SHP77 treated with DMSO at 0.1 percent for 48 hours (cell line): ENCODE results near the gene RNF111.
"Not testable (repeated sequence)": the region's sequence is repeated elsewhere in the genome, so short reads cannot be mapped to it uniquely, and the experiment has no call there.

ENCODE experiments used
- DNase-seq: peaks from one replicate; lab custom pipeline; 2025; lab: John Stamatoyannopoulos, UW

Gene RNF111

GRCh38 chr15:59059076-59059597 lies 71.7 kb downstream of the RNF111 start:
- DNase-seq, result no peak

- no peak for DNase-seq
Observed at GRCh38 chr15:59060348-59060747, 72.9 kb downstream of the RNF111 start.

- no peak for DNase-seq
Observed at GRCh38 chr15:59063042-59063441, 75.6 kb downstream of the RNF111 start.

GRCh38 chr15:59069430-59069829 lies 82.0 kb downstream of the RNF111 start:
- DNase-seq, result no peak

GRCh38 chr15:59074607-59075006 lies 87.1 kb downstream of the RNF111 start:
- DNase-seq, result no peak

GRCh38 chr15:59087731-59088130 lies 100.3 kb downstream of the RNF111 start:
- no peak for DNase-seq

- no peak for DNase-seq
Observed at GRCh38 chr15:59094077-59094476, 106.6 kb downstream of the RNF111 start.

GRCh38 chr15:59096429-59096828 lies 109.0 kb downstream of the RNF111 start:
- no peak for DNase-seq

GRCh38 chr15:59099162-59099685 lies 111.8 kb downstream of the RNF111 start:
- no peak for DNase-seq

GRCh38 chr15:59104602-59104911 lies 117.1 kb downstream of the RNF111 start:
- DNase-seq, result no peak

- DNase-seq, result peak; percentile 80
Observed at GRCh38 chr15:59104912-59105732, 117.7 kb downstream of the RNF111 start, which contains the start of gene CCNB2. Gene CCNB2, plus strand, starts transcription at chr15:59105146. Its CDS starts 123 bp downstream, at chr15:59105269.

GRCh38 chr15:59105854-59106253 lies 118.4 kb downstream of the RNF111 start:
- no peak for DNase-seq

- DNase-seq, result no peak
Observed at GRCh38 chr15:59111251-59111650, 123.8 kb downstream of the RNF111 start.

- no peak for DNase-seq
Observed at GRCh38 chr15:59115047-59115446, 127.6 kb downstream of the RNF111 start.

GRCh38 chr15:59116141-59116540 lies 128.7 kb downstream of the RNF111 start:
- no peak for DNase-seq

GRCh38 chr15:59116771-59117170 lies 129.3 kb downstream of the RNF111 start:
- DNase-seq, result no peak

- DNase-seq, result no peak
Observed at GRCh38 chr15:59119625-59120024, 132.2 kb downstream of the RNF111 start.

GRCh38 chr15:59120937-59121336 lies 133.5 kb downstream of the RNF111 start:
- no peak for DNase-seq

- DNase-seq, result no peak
Observed at GRCh38 chr15:59124261-59124660, 136.8 kb downstream of the RNF111 start.

GRCh38 chr15:59125683-59126082 lies 138.2 kb downstream of the RNF111 start:
- DNase-seq, result not testable (repeated sequence)

GRCh38 chr15:59127255-59127654 lies 139.8 kb downstream of the RNF111 start:
- not testable (repeated sequence) for DNase-seq

- DNase-seq, result no peak
Observed at GRCh38 chr15:59131456-59131855, 144.0 kb downstream of the RNF111 start.

GRCh38 chr15:59131969-59132562 lies 144.6 kb downstream of the RNF111 start:
- no peak for DNase-seq
